ENCODE data around the gene INPP5K. TPM values are rescaled to one million over a fixed set of nuclear protein-coding genes. Genes with fewer than 3 reads are reported as not detected.
A peak's percentile ranks its signal among the peaks of the same experiment; 100 is the strongest.
"Not testable (repeated sequence)": the region's sequence is repeated elsewhere in the genome, so short reads cannot be mapped to it uniquely, and the experiment has no call there.

Gene INPP5K
- total RNA-seq, 2 experiments from 2014 or later, result 199 to 207 TPM

- TF ChIP-seq, protein P1, sequence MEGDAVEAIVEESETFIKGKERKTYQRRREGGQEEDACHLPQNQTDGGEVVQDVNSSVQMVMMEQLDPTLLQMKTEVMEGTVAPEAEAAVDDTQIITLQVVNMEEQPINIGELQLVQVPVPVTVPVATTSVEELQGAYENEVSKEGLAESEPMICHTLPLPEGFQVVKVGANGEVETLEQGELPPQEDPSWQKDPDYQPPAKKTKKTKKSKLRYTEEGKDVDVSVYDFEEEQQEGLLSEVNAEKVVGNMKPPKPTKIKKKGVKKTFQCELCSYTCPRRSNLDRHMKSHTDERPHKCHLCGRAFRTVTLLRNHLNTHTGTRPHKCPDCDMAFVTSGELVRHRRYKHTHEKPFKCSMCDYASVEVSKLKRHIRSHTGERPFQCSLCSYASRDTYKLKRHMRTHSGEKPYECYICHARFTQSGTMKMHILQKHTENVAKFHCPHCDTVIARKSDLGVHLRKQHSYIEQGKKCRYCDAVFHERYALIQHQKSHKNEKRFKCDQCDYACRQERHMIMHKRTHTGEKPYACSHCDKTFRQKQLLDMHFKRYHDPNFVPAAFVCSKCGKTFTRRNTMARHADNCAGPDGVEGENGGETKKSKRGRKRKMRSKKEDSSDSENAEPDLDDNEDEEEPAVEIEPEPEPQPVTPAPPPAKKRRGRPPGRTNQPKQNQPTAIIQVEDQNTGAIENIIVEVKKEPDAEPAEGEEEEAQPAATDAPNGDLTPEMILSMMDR (IDR thresholded peaks at IDR 0.05), result no peak
- Mint-ChIP-seq H3K36me3 (ENCODE audit: low read depth) (peaks cover 25% of the 10 kb centered on the region), H3K9me3 (no peaks in the 10 kb centered on the region), H3K27me3 (no peaks in the 10 kb centered on the region), H3K27ac (peak within 1 kb of the TSS; percentile 81), H3K4me1 (ENCODE audit: low read depth) (peaks cover 51% of the 10 kb centered on the region), H3K4me3 (peak within 1 kb of the TSS; percentile 96)
- intact Hi-C loops (cut with DNase I, micrococcal nuclease), result loop anchor here (1.0 to 10.0 kb wide), 6 partner anchors 30 to 169 kb away; partner anchors contain the start of genes INPP5K (in 2 of the 2), MYO1C (in 1 of the 2) and SLC43A2 (in 1 of the 2)
- Histone ChIP-seq H3K27ac (ENCODE audit: low read depth in 1 of 2, low read length in 2 of 2) (peak within 1 kb of the TSS; percentile 88 to 91), H3K4me1 (ENCODE audit: insufficient read depth, low read length) (peaks cover 54% of the 10 kb centered on the region), H3K9me3 (ENCODE audit: control insufficient read depth in 1 of 2, insufficient read depth in 1 of 2, low read length in 2 of 2) (no peaks in the 10 kb centered on the region), H3K36me3 (ENCODE audit: insufficient read depth, low read length) (peaks cover 8% of the 10 kb centered on the region), H3K27me3 (ENCODE audit: control insufficient read depth in 1 of 2, insufficient read depth in 2 of 2, low read length in 2 of 2) (no peaks in the 10 kb centered on the region), H3K4me3 (ENCODE audit: low read length) (peak within 1 kb of the TSS; percentile 80)
- DNase-seq, result peak; percentile 95 to 99 (median 99)
- ATAC-seq (ENCODE audit: poor library complexity), result peak; percentile 91
- ChIA-PET CTCF (interaction anchor here (2.4 to 3.2 kb wide), 2 partner anchors 60 to 91 kb away, joined by 13 to 17 read pairs; partner anchors contain the start of gene INPP5K), POLR2A (interaction anchor here (0.7 to 2.0 kb wide), 12 partner anchors 9 to 174 kb away, joined by 3 to 25 read pairs (median 3); partner anchors contain the start of genes INPP5K, MYO1C and YWHAE)
These were observed 60.4 kb downstream of the INPP5K start, which contains the start of gene CRK for GRCh38 chr17:1455797-1456599. TSS of gene CRK (minus strand) at chr17:1456232. CDS start at chr17:1456117, 115 bp downstream.

GRCh38 chr17:1455291-1455796 lies 61.1 kb downstream of the INPP5K start:
- peak overlapping the region; percentile 80 for H3K4me3 ChIP-seq (ENCODE audit: low read length)
- Mint-ChIP-seq H3K27ac (peak overlapping the region; percentile 81), H3K36me3 (ENCODE audit: low read depth) (peaks cover 25% of the 10 kb centered on the region), H3K27me3 (no peaks in the 10 kb centered on the region), H3K4me3 (peak overlapping the region; percentile 96), H3K9me3 (no peaks in the 10 kb centered on the region), H3K4me1 (ENCODE audit: low read depth) (peaks cover 50% of the 10 kb centered on the region)
- peaks cover 48% of the 10 kb centered on the region for H3K4me1 ChIP-seq (ENCODE audit: insufficient read depth, low read length)
- TF ChIP-seq, protein P1 (IDR thresholded peaks at IDR 0.05), result peak; percentile 28
- CTCF ChIA-PET, result interaction anchor here (2.4 to 3.2 kb wide), 2 partner anchors 61 to 90 kb away, joined by 13 to 17 read pairs; partner anchors contain the start of gene INPP5K
- H3K36me3 ChIP-seq (ENCODE audit: insufficient read depth, low read length), result peaks cover 8% of the 10 kb centered on the region
- intact Hi-C loops (cut with DNase I, micrococcal nuclease), result loop anchor here (5.0 to 10.0 kb wide), 3 partner anchors 37 to 169 kb away; partner anchors contain the start of genes MYO1C (in 1 of the 2) and SLC43A2 (in 1 of the 2)
- POLR2A ChIA-PET, result interaction anchor here (0.7 to 2.0 kb wide), 11 partner anchors 8 to 175 kb away, joined by 3 to 25 read pairs (median 3); partner anchors contain the start of genes INPP5K and MYO1C
- ATAC-seq (ENCODE audit: poor library complexity) (no peak), DNase-seq (peak in 11 of 14 experiments; percentile 10 to 66 (median 22))
- H3K27ac ChIP-seq (ENCODE audit: low read depth in 1 of 2, low read length in 2 of 2), result peak overlapping the region; percentile 88 to 91
- H3K9me3 ChIP-seq (ENCODE audit: control insufficient read depth in 1 of 2, insufficient read depth in 1 of 2, low read length in 2 of 2), result no peaks in the 10 kb centered on the region
- no peaks in the 10 kb centered on the region for H3K27me3 ChIP-seq (ENCODE audit: control insufficient read depth in 1 of 2, insufficient read depth in 2 of 2, low read length in 2 of 2)

GRCh38 chr17:1454541-1454940 lies 61.9 kb downstream of the INPP5K start:
- POLR2A ChIA-PET, result no interaction called here
- H3K27ac ChIP-seq (ENCODE audit: low read depth in 1 of 2, low read length in 2 of 2), result no peak overlapping the region
- H3K27ac Mint-ChIP-seq, result peak overlapping the region; percentile 81

GRCh38 chr17:1453694-1454093 lies 62.7 kb downstream of the INPP5K start:
- ATAC-seq (ENCODE audit: poor library complexity); H3K4me3 ChIP-seq (ENCODE audit: low read length); H3K27me3 Mint-ChIP-seq; H3K27ac ChIP-seq (ENCODE audit: low read depth in 1 of 2, low read length in 2 of 2); H3K9me3 ChIP-seq (ENCODE audit: control insufficient read depth in 1 of 2, insufficient read depth in 1 of 2, low read length in 2 of 2); POLR2A ChIA-PET; H3K27me3 ChIP-seq (ENCODE audit: control insufficient read depth in 1 of 2, insufficient read depth in 2 of 2, low read length in 2 of 2); DNase-seq; H3K9me3 Mint-ChIP-seq; H3K36me3 ChIP-seq (ENCODE audit: insufficient read depth, low read length): not testable (repeated sequence)
- peak overlapping the region; percentile 75 for H3K4me3 Mint-ChIP-seq
- H3K4me1 ChIP-seq (ENCODE audit: insufficient read depth, low read length), result peaks cover 52% of the 10 kb centered on the region
- intact Hi-C loops (cut with DNase I, micrococcal nuclease), result loop anchor here in 1 of 2 experiments (5.0 to 10.0 kb wide), 2 partner anchors 86 to 171 kb away; partner anchors contain the start of gene SLC43A2
- CTCF ChIA-PET, result interaction anchor here (1.0 to 1.9 kb wide), 2 partner anchors 62 to 88 kb away, joined by 4 to 5 read pairs; no protein-coding TSS in a partner anchor
- peaks cover 35% of the 10 kb centered on the region for H3K36me3 Mint-ChIP-seq (ENCODE audit: low read depth)
- peaks cover 52% of the 10 kb centered on the region for H3K4me1 Mint-ChIP-seq (ENCODE audit: low read depth)
- peak overlapping the region; percentile 52 for H3K27ac Mint-ChIP-seq

More at GRCh38 chr17:1454541-1454940, 61.9 kb downstream of the INPP5K start:
- Mint-ChIP-seq H3K27me3 (no peaks in the 10 kb centered on the region), H3K36me3 (ENCODE audit: low read depth) (peaks cover 27% of the 10 kb centered on the region), H3K9me3 (no peaks in the 10 kb centered on the region), H3K4me1 (ENCODE audit: low read depth) (peaks cover 44% of the 10 kb centered on the region), H3K4me3 (peak overlapping the region; percentile 96)
- H3K9me3 ChIP-seq (ENCODE audit: control insufficient read depth in 1 of 2, insufficient read depth in 1 of 2, low read length in 2 of 2), result no peaks in the 10 kb centered on the region
- H3K4me1 ChIP-seq (ENCODE audit: insufficient read depth, low read length), result peaks cover 46% of the 10 kb centered on the region
- DNase-seq, result no peak
- peaks cover 8% of the 10 kb centered on the region for H3K36me3 ChIP-seq (ENCODE audit: insufficient read depth, low read length)
- TF ChIP-seq, protein P1 (IDR thresholded peaks at IDR 0.05), result no peak
- peak overlapping the region; percentile 80 for H3K4me3 ChIP-seq (ENCODE audit: low read length)
- CTCF ChIA-PET, result interaction anchor here (1.0 to 3.2 kb wide), 2 partner anchors 61 to 89 kb away, joined by 4 to 17 read pairs; partner anchors contain the start of gene INPP5K
- ATAC-seq (ENCODE audit: poor library complexity), result no peak
- intact Hi-C loops (cut with DNase I, micrococcal nuclease), result loop anchor here in 1 of 2 experiments (5.0 to 10.0 kb wide), 2 partner anchors 87 to 170 kb away; partner anchors contain the start of gene SLC43A2
- H3K27me3 ChIP-seq (ENCODE audit: control insufficient read depth in 1 of 2, insufficient read depth in 2 of 2, low read length in 2 of 2), result no peaks in the 10 kb centered on the region

Measured in CD4-positive, alpha-beta T cell (primary cell).